Smooth muscle cell of the brain vasculature (primary cell): ENCODE measurements around the gene JTB.

Source experiments
- DNase-seq: peaks from one replicate; pipeline ENCODE4 v3.0.0-alpha.2; 2012; ENCODE audit warnings: low read depth, low spot score

The JTB gene

DNA sequence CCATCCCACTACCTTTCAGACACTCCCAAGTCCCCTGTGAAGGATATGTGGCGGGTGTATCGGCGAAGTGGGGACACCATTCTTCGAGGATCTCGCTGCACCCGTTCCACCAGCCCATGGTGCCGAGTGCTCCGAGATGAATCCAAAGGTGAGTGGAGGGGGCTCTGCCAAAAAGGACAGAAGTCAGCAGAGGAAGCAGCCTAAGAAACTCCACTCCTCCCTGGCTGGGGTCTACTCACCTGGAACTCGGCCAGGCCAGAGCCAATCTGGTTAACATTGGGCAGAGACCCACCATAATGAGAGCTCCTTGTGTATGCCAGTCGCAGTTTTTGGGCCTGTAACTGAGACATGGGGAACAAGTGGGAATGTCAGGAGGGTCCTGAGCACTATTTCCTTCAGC, 22.6 kb downstream of the JTB start:
- DNase-seq: no peak

DNA sequence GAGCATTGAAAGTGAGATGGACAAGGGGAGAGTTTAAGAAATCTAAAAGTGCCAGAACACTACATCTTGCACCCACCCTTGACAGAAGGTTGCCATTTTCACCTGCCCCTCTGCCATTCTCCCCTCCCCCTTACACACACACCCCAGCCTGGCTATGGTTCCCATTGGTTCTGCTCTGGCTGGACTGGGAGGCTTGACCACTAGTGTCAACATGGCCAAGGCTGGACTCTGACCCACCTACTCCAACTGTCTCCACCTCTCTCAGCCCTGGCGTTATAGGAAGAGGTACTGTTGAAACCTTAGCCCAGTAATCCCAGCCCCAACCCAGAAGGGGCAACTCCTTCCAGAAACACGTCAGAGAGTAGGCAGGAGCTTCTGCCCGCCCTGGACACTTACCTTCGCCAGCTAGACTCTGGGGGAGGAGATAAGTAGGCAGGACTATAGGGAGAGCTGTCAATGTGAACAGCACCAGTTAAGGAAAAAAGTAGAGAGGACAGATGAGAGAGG, 23.6 kb downstream of the JTB start:
- no peak for DNase-seq

DNA sequence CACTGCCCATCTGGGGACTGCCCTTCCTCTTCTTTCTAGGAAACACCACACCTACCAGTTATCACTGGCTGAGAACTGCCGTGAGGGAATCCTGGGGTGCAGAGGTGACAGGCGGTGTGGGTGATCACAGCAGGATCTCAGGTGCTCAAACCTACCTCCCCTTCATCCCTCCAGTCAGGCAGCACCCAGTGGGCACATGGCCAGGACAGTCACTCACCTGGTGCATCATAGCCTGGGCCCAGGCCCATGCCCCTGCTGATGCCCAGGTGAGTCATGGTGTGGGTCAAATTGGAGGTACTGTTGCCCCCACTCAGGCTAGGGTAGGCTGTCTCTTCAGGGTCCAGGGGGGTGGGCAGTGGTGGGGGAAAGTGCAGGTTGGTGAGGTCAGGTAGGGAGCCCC, 25.7 kb downstream of the JTB start:
- DNase-seq: no peak

DNA sequence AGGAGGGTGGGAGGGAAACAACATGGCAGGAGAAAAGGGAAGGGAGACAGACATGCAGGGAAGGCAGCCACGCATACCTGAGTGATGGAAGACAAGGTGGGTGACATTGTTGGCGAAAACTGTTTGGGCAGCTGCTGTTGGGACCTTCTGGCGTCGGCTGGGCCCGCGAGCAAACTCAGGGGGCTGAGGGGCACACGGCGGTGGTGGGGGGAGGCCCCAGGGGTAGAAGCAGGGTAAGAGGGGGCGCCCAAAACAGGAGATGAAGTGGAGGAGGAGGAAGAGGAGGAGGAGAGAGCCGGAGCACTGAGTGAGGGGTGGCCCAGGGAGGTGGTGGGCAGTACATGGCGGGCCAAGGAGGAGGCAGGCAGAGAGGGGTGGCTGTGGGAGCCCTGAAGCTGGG, 26.3 kb downstream of the JTB start:
- no peak for DNase-seq

DNA sequence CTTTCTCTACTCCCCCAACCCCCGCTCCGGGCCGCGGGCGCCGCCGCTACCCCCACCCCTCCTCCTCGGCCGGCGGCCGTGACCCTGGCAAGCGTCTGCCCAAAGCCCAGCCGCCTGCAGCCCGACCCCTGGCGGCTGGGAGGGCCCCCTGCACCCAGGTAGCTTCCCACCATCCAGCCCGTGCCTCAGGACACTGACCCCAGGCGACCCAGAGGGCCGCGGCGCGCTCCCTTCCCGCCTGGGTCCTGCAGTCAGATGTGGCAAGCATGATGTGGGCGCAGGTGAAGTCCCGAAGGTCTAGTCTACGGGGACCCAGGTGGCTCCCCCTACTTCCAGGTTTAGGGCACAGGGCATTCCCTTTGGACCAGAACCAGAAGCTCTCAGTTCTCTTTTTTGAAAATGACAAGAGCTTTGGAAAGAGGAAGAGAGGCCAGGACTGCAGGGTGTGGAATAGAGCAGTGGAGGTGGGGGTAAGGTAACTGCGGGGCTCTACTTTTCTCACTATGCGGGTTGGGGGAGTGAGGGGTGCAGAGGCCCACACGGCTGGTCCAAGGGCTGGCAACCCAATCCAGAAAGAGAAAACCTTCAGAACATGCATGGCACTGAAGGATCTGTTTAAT, 30.7 kb downstream of the JTB start, which contains the start of gene DENND4B:
Gene DENND4B, minus strand, starts transcription at position 97 of the 620 bp plus-strand sequence. CDS start 2,344 bp downstream, outside the sequence.
- no peak for DNase-seq

DNA sequence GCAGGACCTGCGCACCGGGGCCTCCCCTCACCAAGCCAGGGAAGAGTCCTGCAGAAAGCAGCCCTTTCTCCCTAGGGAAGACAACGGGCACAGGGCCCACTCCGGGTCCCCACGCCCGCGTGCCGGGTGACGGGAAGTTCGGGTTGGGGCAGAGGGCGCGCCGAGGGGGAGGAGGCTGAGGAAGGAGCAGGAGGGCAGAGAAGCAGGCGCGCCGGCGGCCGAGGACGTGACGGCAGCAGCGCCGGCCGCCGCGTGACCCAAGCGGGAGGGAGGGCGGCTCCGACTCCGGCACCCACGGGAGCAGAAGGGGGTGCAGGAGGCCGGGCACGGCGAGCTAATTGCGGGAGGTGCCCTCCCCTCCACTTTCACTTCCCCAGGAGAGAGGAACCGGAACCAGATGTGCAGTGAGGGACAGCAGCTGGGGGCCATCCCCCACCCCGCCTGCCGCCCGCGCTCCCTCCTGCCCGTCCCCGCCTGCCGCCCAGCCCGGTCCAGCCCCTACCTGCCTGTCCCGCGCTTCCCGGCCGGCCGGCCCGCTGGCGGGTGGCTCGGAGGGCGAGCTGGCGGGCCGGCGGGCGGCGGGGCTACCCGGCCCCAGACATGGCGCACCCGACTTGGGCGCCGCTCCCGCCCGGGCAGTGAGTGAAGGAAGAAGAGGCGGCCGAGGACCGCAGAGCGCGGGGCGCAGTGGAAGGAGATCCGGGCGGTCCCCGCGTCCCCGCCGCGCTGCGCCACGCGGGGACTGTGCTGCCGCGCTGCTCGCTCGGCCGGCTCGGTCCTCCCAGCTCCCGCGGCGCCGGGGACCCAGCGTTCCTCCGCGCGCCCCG, 31.5 kb downstream of the JTB start:
- DNase-seq: no peak

DNA sequence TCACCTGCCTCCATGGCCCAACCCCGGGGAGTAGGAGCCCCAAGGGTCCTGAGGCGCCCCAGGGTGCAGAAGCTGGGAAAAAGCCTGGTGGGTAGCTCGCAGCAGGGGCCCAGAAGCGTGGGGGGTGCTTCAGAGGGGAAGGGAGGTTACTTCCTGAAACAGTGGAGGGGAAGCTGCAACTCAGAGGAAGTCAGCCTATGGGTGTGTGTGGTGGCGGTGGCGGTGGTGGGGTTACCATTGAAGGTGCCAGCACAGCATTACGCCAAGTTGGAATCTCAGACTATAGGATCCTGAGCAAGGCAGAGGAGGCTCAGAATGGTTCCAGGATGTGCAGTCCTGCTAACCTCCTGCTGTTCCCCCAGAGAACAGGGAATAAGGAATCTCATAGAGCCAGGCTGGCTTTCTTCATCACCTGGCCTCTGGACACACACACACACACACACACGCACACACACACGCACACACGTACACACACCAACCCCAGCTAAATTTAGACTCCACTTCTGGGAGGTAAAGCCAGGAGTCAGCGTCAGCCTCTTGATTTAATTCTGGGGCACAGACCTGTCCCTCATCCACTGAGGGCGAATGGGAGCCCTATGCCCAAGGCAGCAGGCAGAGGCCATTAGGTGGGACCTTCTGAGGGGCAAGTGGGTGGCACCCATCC, 32.2 kb downstream of the JTB start:
- no peak for DNase-seq

DNA sequence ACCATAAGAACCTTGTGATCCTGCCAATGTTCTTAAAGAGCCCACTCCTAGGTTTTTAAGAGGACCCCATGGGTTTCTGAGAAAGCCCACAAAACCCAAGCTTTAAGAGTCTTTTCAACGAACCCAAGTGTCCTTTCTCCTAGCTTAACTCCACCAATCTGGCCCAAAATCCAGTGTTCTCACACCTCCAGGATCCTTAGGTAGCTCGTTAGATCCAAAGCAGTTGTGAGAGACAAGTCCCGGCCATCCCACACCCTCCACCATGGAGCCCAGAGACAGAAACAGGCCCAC, 32.7 kb downstream of the JTB start:
- no peak for DNase-seq

DNA sequence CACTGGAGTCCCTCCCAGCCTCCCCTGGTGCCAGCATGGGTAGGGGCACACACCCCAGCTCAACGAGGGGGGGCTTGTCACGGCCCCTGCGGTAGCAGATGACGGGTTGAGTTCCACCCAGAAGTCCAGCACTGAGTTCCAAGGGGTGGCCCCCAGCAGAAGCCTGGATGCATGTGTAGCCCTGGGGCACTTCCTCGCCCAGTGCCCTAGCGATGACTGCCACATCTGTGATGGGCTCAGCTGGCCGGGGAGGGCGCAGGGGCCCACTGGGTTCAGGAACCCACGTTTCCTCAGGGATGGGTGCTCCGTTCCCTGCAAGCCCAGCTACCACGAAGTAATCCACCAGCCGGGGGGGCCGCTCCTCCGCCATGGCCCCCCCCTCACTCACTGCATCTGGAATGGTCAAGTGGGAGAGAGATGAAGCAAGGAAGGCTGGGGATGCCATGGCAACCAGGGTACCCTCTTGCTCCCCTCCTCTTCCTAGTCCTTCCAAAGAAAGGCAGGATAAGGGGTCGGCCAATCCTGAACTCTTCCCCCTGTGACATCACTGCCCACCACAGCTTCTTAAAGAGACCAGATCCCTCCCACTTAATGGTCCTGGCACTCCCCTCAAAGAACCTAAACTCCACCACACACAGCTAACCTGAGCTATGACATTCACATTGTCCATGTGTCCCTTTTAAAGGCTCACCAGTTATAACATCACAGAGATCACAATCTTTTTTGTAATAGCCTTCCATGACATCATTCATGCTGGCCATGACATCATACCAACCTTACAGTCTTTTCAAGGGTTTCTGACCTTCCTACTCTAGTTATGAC, 33.3 kb downstream of the JTB start:
- no peak for DNase-seq

DNA sequence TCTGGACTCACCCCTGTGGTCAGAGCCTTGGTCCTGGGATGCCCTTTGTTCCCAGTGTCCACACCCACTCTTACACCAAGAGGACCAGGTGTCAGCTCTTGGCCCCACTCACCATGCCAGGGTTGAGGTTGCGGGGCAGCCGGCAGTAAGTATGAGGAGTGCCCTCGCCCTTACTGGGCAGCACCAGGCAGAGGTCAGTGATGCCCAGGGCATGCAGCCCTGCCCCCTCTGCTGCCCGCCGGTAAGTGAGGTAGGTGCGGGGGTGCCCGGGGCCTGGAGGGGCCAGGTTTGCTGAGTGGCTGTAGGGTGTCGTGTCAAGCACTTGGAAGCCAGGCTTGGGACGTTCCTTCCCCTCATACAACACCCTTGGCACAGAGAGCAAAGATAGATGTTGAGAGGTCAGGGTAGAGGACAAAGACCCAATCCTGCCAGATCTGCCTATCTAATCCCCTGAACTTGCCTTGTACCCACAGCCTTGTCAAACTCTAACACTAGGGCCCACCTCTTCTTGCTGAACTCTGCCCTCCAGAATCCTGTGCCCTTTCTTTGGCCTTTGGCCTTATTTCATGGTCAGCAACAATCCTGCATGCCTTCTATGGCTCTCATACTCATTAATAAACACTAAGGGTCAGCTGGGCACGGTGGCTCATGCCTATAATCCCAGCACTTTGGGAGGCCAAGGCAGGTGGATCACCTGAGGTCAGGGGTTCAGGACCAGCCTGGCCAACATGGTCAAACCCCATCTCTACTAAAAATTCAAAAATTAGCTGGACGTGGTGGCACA, 34.5 kb downstream of the JTB start:
- DNase-seq: no peak

DNA sequence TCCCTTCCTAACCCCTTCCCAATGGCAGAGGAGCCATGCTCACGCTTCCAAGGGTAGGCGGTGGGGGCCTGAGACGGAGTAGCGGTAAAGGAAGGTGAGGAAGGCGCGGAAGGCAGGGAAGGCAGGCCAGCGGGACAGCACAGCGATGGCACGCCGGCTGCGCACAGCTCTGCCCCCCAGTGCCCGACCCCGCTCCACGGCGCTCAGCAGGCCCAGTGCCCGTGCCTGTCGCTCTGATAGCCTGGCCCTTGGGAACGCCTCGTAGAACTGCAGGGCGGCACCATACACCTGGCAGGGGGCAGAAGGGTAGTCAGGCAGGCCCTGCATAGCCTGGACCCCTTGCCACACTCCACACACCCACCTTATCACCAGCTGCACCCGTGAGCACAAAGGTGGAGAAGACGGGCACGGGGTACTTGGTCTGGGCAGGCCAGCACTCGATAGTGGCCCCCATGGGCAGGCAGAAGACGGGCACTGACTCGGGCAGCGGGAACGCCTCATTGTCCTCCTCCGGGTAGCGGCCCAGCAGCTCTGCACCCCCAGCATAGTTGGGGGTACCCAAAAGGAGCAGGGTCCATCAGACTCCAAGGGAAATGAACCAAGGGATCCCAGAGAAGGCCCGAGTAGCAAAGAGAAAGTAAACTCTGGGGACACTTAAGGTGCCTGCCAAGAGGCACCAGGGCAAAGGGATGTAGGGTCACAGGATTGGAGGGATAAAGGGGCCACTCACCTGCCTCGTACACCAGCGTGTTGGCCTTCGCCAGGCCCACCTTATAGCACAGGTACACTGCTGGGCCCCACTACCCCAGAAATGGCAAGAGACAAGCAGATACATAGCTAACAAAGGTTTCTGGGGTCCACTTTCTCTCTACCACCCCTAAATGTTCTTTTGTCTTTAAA, 35.4 kb downstream of the JTB start:
- no peak for DNase-seq

DNA sequence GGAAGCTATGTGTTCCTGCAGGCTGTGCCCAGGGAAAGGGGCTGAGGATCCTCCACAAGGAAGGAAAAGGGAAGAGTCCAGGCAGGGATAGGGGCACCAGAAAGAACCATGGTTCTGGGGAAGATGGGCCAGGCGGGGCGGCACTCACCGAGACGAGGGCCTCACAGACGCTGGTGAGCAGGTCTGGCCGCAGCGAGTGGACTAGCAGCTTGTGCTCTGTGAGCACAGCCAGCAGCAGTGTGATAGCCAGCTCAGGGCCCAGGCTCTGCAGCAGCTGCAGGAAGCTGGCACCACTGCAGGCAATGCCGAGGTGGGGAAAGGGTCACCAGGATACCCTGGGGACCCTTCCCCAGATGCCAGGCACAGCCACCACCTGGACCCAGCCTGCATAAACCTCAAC, 36.7 kb downstream of the JTB start:
- no peak for DNase-seq

DNA sequence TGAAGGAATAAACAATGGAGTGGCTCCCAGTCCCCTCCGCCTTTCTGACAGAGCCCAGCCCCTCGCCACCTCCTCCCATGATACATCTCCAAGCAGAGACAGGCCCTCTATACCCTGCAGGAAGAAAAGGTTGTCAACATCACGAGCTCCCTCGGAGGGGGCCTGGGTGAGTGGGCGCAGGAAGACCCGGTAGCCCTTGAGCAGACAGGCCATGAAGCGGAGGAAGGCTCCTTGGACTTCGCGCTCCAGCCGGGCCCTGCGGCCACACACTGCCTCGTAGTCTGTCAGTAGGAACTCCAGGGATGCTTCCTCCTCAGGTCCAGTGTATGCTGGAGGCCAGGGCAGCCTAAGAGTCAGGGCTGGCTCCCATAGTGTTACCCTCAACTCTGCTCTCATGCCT, 38.0 kb downstream of the JTB start:
- DNase-seq: no peak

DNA sequence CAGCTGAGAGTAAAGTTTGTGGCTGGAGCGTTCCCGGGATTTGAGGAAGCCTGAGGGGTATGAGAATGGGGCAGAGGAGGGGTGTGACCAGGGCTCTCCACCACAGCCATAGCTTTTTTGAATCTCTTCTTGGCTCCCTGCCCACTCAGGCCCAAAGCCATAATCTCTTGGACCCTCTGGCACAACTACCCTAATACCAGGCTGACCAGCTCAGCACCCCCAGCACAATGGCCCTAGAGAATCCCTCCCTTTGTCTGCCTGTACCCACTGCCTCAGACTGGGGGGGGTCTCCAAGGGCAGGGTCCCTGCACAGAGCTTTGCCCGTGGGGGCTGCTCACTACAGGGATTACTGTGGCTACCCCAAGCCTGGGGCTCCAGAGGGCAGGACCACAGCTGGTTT, 38.5 kb downstream of the JTB start:
- no peak for DNase-seq

DNA sequence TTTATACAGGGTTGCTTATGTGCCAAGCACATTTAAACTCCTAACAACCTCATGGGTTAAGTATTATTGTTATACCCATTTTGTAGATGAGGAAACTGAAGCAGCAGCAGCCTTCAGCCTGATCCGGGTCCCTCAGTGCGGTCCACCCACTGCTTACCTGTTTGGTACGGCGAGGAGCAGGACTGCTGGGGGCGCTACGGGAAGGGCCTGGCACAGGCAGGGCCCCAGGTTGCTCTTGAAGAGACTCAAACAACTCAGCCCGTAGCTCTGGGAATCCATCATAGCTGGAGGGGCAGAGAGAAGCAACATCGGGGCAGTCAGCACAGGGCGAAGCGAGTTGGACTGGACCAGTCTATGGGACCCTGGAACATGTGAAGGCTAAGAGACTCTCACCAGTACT, 40.1 kb downstream of the JTB start:
- no peak for DNase-seq

DNA sequence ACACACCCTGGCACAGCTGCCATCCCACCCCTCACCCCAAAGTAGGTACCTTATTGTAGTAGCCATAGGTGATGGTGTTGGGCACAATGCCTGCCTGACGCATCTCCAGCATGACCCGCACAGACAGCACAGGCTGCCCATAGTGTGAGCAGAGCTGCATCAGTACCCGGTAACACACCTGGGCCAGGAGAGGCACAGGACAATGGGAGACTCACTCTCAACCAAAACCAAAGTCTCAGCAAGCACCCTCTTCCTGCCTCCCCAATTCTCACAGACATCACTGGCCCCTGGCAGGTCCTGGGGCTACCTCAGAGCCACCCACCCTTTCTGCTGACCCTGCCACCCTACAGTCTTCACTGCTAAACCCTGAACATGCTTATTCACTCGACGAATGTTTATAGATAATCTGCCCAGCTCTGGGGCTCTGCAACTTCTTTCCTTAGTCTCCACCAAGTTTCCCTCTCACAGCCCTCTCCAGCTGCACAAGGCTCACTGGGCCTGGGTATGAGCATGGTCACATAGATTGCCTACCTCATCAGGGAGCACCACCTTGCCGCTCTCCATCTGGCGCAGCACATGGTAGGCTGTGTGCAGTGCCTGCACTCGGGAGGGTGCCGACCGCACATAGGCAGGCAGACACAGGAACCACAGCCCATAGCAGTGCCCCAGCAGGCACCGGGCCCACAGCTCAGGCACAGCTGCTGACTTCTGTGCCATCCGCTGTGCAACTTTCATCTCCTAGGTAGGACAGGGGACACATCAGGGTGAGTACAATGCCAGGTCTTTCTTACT, 41.3 kb downstream of the JTB start:
- no peak for DNase-seq

DNA sequence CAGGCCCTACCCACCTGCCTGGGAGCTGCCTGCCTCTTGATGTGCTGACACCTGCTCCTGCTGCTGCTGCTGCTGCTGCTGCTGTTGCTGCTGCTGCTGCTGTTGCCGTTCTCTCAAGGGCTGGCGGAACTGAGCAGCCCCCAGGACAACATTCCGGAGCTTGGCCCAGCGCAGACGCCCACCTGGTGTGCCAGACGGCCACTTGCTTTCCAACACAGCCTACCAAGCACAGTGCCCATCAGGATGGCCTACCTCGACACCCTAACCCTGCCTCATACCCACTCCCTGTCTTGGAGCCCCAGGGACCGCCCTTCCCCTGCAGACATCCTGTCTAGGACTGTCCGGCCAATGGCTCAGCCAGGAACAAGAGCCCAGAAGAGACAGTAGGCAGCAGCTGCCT, 42.7 kb downstream of the JTB start:
- no peak for DNase-seq

DNA sequence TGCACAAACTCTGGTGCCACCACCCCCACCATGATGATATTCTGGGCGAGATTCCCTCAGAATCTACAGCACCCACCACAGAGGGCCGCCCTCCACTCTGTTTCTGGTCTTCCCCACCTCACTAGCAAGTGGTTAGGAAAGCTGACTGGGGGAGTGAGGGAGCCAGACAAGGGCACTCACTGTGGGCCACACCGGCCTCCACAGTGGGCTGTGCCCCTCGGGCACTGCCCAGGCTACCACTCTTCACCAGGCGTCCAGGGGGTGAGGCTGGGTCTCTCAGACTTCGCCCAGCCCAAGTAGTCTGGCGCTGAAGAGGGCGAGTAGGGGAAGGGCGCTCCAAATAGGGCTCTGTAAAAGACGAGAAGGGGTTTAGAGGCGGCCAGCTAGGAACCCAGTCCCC, 43.5 kb downstream of the JTB start:
- DNase-seq: no peak

DNA sequence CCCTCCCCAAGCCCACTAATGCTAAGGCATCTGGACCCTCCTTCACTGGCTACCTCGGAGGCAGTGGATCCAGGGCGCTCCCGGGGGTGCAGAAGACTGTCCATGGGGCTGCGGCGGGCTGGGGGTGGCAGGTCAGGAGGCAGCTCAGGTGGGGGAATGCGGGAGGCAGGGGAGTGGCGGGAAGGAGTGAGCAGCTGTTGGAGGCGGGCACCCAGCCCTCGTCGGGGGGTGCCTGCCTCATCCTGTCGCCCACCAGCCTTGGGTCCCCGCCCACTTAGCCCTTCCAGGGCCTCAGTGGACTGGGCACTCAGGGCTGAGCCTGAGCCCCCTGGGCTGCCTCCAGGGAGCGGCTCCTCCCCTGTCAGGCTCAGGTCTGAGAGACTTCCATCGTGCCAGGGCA, 44.0 kb downstream of the JTB start:
- no peak for DNase-seq
